22Rv1 (cell line): Measurements from ENCODE around the gene ICA1.

Source experiments
- ZFX ChIP-seq: fragments of 450-650 bp; IDR thresholded peaks from 2 replicates; pipeline ENCODE4 v1.6.1; 2017; ENCODE audit warnings: antibody characterized with exemption, borderline replicate concordance
- TF ChIP-seq, protein P1 (sequence below): fragments of 450-650 bp; IDR thresholded peaks from 2 replicates; pipeline ENCODE4 v1.5.1; 2017; ENCODE audit warnings: mild to moderate bottlenecking

DNA sequence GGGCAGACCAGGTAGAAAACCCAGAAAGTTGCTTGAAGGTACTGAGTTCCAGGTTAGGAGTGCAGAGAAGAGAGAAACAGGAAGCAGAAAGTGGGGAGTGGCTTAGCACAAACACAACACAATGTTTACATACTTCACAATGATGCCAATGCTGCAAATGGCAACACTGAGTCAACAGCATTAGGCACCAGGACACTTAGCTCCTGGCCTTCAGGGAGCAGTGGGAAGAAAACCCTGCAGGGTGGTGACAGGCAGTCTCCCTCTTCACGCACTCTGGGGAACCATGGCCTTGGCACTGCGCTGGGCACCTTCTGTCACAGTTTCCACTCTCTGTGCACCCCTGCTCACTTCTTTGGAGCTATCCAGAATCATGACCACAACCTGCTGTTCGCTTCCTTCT, 7.3 kb downstream of the ICA1 start:
- TF ChIP-seq, protein P1, sequence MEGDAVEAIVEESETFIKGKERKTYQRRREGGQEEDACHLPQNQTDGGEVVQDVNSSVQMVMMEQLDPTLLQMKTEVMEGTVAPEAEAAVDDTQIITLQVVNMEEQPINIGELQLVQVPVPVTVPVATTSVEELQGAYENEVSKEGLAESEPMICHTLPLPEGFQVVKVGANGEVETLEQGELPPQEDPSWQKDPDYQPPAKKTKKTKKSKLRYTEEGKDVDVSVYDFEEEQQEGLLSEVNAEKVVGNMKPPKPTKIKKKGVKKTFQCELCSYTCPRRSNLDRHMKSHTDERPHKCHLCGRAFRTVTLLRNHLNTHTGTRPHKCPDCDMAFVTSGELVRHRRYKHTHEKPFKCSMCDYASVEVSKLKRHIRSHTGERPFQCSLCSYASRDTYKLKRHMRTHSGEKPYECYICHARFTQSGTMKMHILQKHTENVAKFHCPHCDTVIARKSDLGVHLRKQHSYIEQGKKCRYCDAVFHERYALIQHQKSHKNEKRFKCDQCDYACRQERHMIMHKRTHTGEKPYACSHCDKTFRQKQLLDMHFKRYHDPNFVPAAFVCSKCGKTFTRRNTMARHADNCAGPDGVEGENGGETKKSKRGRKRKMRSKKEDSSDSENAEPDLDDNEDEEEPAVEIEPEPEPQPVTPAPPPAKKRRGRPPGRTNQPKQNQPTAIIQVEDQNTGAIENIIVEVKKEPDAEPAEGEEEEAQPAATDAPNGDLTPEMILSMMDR: no peak
- TF ChIP-seq ZFX: no peak
